HG03469 (cell line): ENCODE data around the gene MRPS35.

Experiments
- ATAC-seq: cut with Tn5 transposase; IDR thresholded peaks from one replicate; pipeline ENCODE4 v1.9.1; 2021; ENCODE audit warnings: mild to moderate bottlenecking, moderate library complexity, moderate number of reproducible peaks; ENCODE audit not compliant: unreplicated experiment

MRPS35 gene

GRCh38 chr12:27802936-27803335, 92.3 kb downstream of the MRPS35 start:
- ATAC-seq: no peak

GRCh38 chr12:27805238-27805637, 94.6 kb downstream of the MRPS35 start:
- no peak for ATAC-seq
